ENCODE data around the gene C10orf90.

Gene C10orf90

GRCh38 chr10:126670056-126670894, at the start of gene C10orf90:
C10orf90 (minus strand) TSS chr10:126670693; CDS start chr10:126670480, 213 bp downstream.
- DNase-seq = no peak

- DNase-seq = no peak
These were observed 45.9 kb upstream of the C10orf90 start for GRCh38 chr10:126716366-126716765.

GRCh38 chr10:126713594-126713993, 43.1 kb upstream of the C10orf90 start:
- DNase-seq = no peak

GRCh38 chr10:126712681-126713080, 42.2 kb upstream of the C10orf90 start:
- DNase-seq = no peak

- no peak for DNase-seq
These were observed 35.6 kb upstream of the C10orf90 start for GRCh38 chr10:126705951-126706565.

GRCh38 chr10:126705131-126705530, 34.6 kb upstream of the C10orf90 start:
- DNase-seq = no peak

GRCh38 chr10:126704649-126705048, 34.2 kb upstream of the C10orf90 start:
- no peak for DNase-seq

- DNase-seq = no peak
These were observed 31.7 kb upstream of the C10orf90 start for GRCh38 chr10:126702181-126702580.

- no peak for DNase-seq
These were observed 31.0 kb upstream of the C10orf90 start for GRCh38 chr10:126701526-126701925.

GRCh38 chr10:126696684-126697083, 26.2 kb upstream of the C10orf90 start:
- no peak for DNase-seq

- no peak for DNase-seq
These were observed 21.0 kb upstream of the C10orf90 start for GRCh38 chr10:126691456-126691855.

GRCh38 chr10:126690534-126690933, 20.0 kb upstream of the C10orf90 start:
- no peak for DNase-seq

GRCh38 chr10:126689461-126689994, 19.0 kb upstream of the C10orf90 start:
- DNase-seq = no peak

- no peak for DNase-seq
These were observed 16.7 kb upstream of the C10orf90 start for GRCh38 chr10:126687121-126687606.

GRCh38 chr10:126686719-126687118, 16.2 kb upstream of the C10orf90 start:
- no peak for DNase-seq

GRCh38 chr10:126686268-126686667, 15.8 kb upstream of the C10orf90 start:
- no peak for DNase-seq

GRCh38 chr10:126685756-126686155, 15.3 kb upstream of the C10orf90 start:
- DNase-seq = no peak

GRCh38 chr10:126684171-126684745, 13.8 kb upstream of the C10orf90 start:
- no peak for DNase-seq

- DNase-seq = no peak
These were observed 13.0 kb upstream of the C10orf90 start for GRCh38 chr10:126683466-126683865.

- no peak for DNase-seq
These were observed 5.4 kb upstream of the C10orf90 start for GRCh38 chr10:126675656-126676438.

GRCh38 chr10:126674741-126675515, 4.4 kb upstream of the C10orf90 start:
- peak; percentile 57 for DNase-seq

GRCh38 chr10:126673565-126673964, 3.1 kb upstream of the C10orf90 start:
- DNase-seq = peak; percentile 11
